Spleen (tissue), 7 donors: Measurements from ENCODE around the gene OLA1.

ENCODE experiments used
- POLR2A ChIP-seq, 3 donors: fragments of 450-650 bp; IDR thresholded peaks; one replicate each; pipeline ENCODE4 v1.5.1; 2017; ENCODE audit warnings: antibody characterized with exemption in 3 of 3, mild to moderate bottlenecking in 1 of 3
- POLR2AphosphoS5 ChIP-seq, 3 donors: sonication (generic); formaldehyde crosslinking; IDR thresholded peaks; one replicate each; pipeline ENCODE4 v1.5.1; 2017; ENCODE audit warnings: antibody characterized with exemption in 3 of 3
- TF ChIP-seq, protein P1 (sequence below), 11 experiments: fragments of 200-600 bp in 7 of 11; fragments of 450-650 bp in 4 of 11; sonication (generic) in 4 of 11; IDR thresholded peaks in 8 of 11; conservative IDR thresholded peaks in 3 of 11; 1 replicate in 7 of 11; 2 replicates in 4 of 11; pipeline versions ENCODE4 v1.4.0 to v1.8.0; 2016 to 2021; ENCODE audit warnings: antibody characterized with exemption in 11 of 11, inconsistent platforms in 4 of 11, mild to moderate bottlenecking in 1 of 11
- donor health status: DM: no; HTN: no; CAD: no; lungs with moderate emphysema.
- donor health status: DM: no; HTN: no; CAD: no.
- donor health status: DM: no; HTN: no; CAD: no.

DNA sequence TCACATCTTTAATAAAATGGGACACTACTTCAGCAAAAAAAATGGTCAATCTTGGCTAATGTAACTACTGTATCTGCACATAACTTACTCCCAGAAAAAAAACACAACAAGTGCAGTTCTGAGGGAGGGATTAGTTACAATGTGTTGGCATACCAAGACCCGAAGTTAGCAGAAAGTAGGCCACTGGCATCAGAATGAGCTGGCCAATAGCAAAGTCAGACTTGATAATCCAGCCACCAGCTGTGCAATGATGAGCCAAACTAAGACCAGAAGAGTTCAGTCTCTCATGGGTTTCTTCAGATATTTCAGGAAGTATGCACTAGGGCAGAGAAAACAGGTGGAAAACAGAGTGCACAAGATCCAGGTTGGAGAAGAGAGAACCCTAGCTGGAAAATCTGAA lies 65.3 kb downstream of the OLA1 start:
- TF ChIP-seq, protein P1, sequence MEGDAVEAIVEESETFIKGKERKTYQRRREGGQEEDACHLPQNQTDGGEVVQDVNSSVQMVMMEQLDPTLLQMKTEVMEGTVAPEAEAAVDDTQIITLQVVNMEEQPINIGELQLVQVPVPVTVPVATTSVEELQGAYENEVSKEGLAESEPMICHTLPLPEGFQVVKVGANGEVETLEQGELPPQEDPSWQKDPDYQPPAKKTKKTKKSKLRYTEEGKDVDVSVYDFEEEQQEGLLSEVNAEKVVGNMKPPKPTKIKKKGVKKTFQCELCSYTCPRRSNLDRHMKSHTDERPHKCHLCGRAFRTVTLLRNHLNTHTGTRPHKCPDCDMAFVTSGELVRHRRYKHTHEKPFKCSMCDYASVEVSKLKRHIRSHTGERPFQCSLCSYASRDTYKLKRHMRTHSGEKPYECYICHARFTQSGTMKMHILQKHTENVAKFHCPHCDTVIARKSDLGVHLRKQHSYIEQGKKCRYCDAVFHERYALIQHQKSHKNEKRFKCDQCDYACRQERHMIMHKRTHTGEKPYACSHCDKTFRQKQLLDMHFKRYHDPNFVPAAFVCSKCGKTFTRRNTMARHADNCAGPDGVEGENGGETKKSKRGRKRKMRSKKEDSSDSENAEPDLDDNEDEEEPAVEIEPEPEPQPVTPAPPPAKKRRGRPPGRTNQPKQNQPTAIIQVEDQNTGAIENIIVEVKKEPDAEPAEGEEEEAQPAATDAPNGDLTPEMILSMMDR (IDR thresholded peaks at IDR 0.05 in 8 of 11, conservative IDR thresholded peaks at IDR 0.05 in 3 of 11) = no peak
- no peak for TF ChIP-seq POLR2A (IDR thresholded peaks at IDR 0.05)
- TF ChIP-seq POLR2AphosphoS5 (IDR thresholded peaks at IDR 0.05) = no peak
